NCI-H187 treated with DMSO at 0.1 percent for 48 hours (cell line): ENCODE measurements around the gene EHD1.

Experiments
- DNase-seq: peaks from one replicate; lab custom pipeline; 2025; lab: John Stamatoyannopoulos, UW

EHD1 gene

GRCh38 chr11:64878494-64879243 lies at the start of gene EHD1:
Gene EHD1, minus strand, starts transcription at chr11:64878621. Its CDS starts 157 bp downstream, at chr11:64878464.
- peak; percentile 94 for DNase-seq

GRCh38 chr11:64926689-64927088 lies 48.3 kb upstream of the EHD1 start:
- no peak for DNase-seq

- DNase-seq = no peak
These were observed 47.4 kb upstream of the EHD1 start for GRCh38 chr11:64925536-64926436.

- no peak for DNase-seq
These were observed 46.5 kb upstream of the EHD1 start for GRCh38 chr11:64924910-64925284.

GRCh38 chr11:64923944-64924909 lies 45.8 kb upstream of the EHD1 start, which contains the start of gene PPP2R5B:
Gene PPP2R5B, plus strand, starts transcription at chr11:64924689. Its CDS starts 1,046 bp downstream, at chr11:64925735.
- DNase-seq = peak; percentile 50

GRCh38 chr11:64923151-64923661 lies 44.8 kb upstream of the EHD1 start:
- no peak for DNase-seq

- DNase-seq = no peak
These were observed 43.0 kb upstream of the EHD1 start for GRCh38 chr11:64921384-64921783.

- no peak for DNase-seq
These were observed 41.7 kb upstream of the EHD1 start for GRCh38 chr11:64920124-64920523.

GRCh38 chr11:64919627-64920026 lies 41.2 kb upstream of the EHD1 start:
- no peak for DNase-seq

- DNase-seq = no peak
These were observed 39.6 kb upstream of the EHD1 start for GRCh38 chr11:64918017-64918416.

GRCh38 chr11:64917663-64917995 lies 39.2 kb upstream of the EHD1 start:
- DNase-seq = no peak

GRCh38 chr11:64916775-64917662 lies 38.6 kb upstream of the EHD1 start, which contains the start of gene ATG2A:
Gene ATG2A, minus strand, starts transcription at chr11:64917209. Its CDS starts 74 bp downstream, at chr11:64917135.
- peak; percentile 97 for DNase-seq

GRCh38 chr11:64916040-64916774 lies 37.8 kb upstream of the EHD1 start:
- DNase-seq = no peak

- no peak for DNase-seq
These were observed 37.0 kb upstream of the EHD1 start for GRCh38 chr11:64915376-64915887.

- no peak for DNase-seq
These were observed 35.7 kb upstream of the EHD1 start for GRCh38 chr11:64914123-64914522.

GRCh38 chr11:64913171-64913727 lies 34.8 kb upstream of the EHD1 start:
- DNase-seq = no peak

- no peak for DNase-seq
These were observed 33.3 kb upstream of the EHD1 start for GRCh38 chr11:64911689-64912088.

GRCh38 chr11:64911142-64911541 lies 32.7 kb upstream of the EHD1 start:
- no peak for DNase-seq

GRCh38 chr11:64910451-64911093 lies 32.2 kb upstream of the EHD1 start:
- no peak for DNase-seq
